Mononuclear cell (primary cell): ENCODE results near the gene MARCHF6. TPM values are rescaled to one million over a fixed set of nuclear protein-coding genes. Genes with fewer than 3 reads are reported as not detected.
"Not testable (repeated sequence)": the region's sequence is repeated elsewhere in the genome, so short reads cannot be mapped to it uniquely, and the experiment has no call there.

ENCODE experiments used
- H3K27me3 ChIP-seq: 2 replicates; pipeline ENCODE4 v1.6.0; 2011; ENCODE audit warnings: low read length, control low read depth; ENCODE audit not compliant: insufficient read depth
- H3K4me1 ChIP-seq: 2 replicates; pipeline ENCODE4 v1.5.1; 2011; ENCODE audit warnings: mild to moderate bottlenecking, low read length, control low read depth; ENCODE audit not compliant: insufficient read depth
- H3K4me3 ChIP-seq: 2 replicates; pipeline ENCODE4 v1.5.1; 2011; ENCODE audit warnings: mild to moderate bottlenecking, low read length, moderate library complexity
- H3K9me3 ChIP-seq: 2 replicates; pipeline ENCODE4 v1.5.1; 2011; ENCODE audit warnings: low read depth, mild to moderate bottlenecking, control low read depth, low read length
- total RNA-seq: library from RNA; depleted of rRNA; stranded (reverse); fragments of >200 nt; gene quantifications from one replicate; pipeline ENCODE4 v1.2.3, GENCODE V29; 2012

MARCHF6 gene
- total RNA-seq, 1 donor, result 140 TPM

DNA sequence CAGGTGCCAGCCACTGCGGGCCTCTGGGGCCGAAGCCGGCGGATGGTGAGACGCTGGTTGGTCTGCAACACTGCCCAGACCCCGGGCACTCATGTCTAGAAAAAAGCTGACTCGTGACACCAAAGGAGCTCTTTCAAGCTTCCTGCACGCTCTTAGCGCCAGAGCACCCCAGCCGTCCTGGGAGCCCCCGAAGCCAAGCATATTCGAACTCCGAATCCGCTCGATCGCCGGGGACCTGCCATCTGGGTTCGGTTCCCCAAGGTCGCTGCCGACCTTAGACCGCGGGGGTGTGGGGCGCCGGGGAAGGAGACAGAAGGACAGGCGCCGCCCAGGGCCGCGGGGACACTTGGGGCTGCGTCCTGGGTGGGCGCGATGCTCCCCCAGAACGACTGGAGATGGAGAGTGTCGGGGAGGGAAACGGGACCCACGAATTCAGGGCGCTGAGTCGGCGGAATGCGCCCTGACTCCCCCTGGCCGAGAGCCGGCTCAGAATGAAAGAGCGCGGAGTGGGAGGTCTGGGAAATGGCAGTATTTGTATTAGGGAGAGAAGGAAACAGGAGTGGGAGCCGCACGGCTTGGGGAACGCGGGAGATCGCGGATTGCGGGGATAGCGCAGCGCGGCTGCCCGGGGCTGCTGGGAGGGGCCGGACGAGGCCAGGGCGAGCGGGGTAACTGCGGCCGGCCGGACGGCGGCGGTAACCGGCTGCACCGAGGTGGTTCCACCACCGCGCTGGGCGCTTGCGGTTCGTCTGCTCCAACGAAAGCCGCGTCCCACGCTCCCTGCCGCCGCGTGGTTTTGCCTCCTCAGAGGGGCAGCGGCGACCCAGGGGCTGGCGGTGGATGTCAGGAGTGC is 20.1 kb upstream of the MARCHF6 start:
- Histone ChIP-seq H3K4me1 (peaks cover 11% of the 10 kb centered on the region), H3K4me3 (peak overlapping the region; percentile 29), H3K9me3 (no peaks in the 10 kb centered on the region), H3K27me3 (peaks cover 38% of the 10 kb centered on the region)

DNA sequence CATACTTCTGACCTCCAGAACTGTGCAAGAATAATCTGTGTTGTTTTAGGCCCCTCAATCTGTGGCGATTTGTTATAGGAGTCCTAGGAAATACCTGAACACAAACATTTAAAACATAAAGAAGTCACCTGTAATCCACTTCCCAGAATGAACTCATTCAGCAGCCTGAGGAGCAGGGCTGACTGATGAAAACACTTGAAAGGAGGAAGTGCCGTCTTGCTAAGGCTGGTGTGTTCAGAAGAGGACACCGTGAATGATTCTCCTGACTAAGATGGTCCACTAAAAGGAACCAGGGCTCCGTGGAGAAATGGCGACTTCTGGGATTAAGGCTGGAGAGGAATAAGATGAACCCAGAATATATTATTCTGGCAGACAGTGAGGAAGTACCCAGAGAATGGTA is 18.7 kb upstream of the MARCHF6 start:
- no peaks in the 10 kb centered on the region for H3K9me3 ChIP-seq
- H3K4me3 ChIP-seq, result no peak overlapping the region
- peaks cover 11% of the 10 kb centered on the region for H3K4me1 ChIP-seq
- peaks cover 38% of the 10 kb centered on the region for H3K27me3 ChIP-seq

GRCh38 chr5:10335711-10336470 is 17.6 kb upstream of the MARCHF6 start:
- no peaks in the 10 kb centered on the region for H3K9me3 ChIP-seq
- H3K4me1 ChIP-seq, result peaks cover 11% of the 10 kb centered on the region
- peaks cover 38% of the 10 kb centered on the region for H3K27me3 ChIP-seq
- no peak overlapping the region for H3K4me3 ChIP-seq

DNA sequence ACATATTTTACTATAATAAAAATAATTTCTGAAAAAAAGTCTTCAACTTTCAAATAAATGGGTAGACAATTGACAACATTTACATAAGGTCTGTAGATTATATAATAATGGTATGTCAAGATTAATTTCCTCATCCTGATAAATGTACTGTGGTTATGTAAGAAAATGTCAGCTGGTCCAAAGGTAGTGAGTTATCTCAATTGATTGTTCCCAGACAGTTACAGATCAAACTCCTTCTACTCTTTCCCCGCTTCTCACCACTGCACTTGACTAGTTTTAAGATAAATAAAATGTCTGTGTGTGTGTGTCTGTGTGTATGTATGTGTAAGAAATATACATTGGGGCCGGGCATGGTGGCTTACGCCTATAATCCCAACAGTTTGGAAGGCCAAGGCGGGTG is 16.4 kb upstream of the MARCHF6 start:
- Histone ChIP-seq H3K4me3 (no peak overlapping the region), H3K27me3 (peaks cover 30% of the 10 kb centered on the region), H3K4me1 (peaks cover 11% of the 10 kb centered on the region), H3K9me3 (no peaks in the 10 kb centered on the region)

DNA sequence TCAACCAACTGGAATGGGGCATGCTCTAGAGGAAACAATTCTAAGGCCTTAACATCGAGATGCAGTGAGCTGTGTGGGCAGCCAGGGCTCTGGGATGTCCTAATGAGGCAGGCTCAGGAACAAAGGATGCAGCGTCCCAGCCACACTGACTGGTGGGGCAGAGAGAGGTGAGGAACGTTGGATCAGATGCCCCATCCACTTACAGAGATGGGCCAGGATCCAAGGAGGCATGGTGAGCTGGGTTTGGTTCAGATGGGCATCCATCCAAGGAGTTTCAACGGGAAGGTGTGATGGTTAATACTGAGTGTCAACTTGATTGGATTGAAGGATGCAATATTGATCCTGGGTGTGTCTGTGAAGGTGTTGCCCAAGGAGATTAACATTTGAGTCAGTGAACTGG is 15.5 kb upstream of the MARCHF6 start:
- Histone ChIP-seq H3K27me3 (peaks cover 22% of the 10 kb centered on the region), H3K4me1 (peaks cover 9% of the 10 kb centered on the region), H3K4me3 (no peak overlapping the region), H3K9me3 (no peaks in the 10 kb centered on the region)

DNA sequence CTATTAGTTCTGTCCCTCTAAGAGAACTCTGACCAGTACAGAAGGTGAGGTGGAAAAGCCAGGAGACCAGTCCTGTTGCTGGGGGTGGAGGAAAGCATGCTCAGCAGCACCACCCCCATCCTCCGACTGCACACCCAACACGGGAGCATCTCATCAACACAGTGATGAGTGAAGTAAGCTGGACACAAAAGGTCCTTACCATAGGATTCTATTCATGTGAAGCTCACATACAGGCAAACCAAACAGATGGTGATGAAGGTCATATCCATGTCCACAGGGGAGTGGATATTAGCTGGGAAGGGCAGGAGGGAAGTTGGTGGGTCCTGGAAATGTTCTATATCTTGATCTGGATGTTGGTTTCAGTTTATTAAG is 14.8 kb upstream of the MARCHF6 start:
- Histone ChIP-seq H3K27me3 (peaks cover 15% of the 10 kb centered on the region), H3K4me1 (peaks cover 3% of the 10 kb centered on the region), H3K4me3 (no peak overlapping the region), H3K9me3 (no peaks in the 10 kb centered on the region)

- no peak overlapping the region for H3K4me3 ChIP-seq
- H3K9me3 ChIP-seq, result no peaks in the 10 kb centered on the region
- H3K4me1 ChIP-seq, result no peaks in the 10 kb centered on the region
- H3K27me3 ChIP-seq, result peaks cover 10% of the 10 kb centered on the region
Observed at GRCh38 chr5:10339058-10339811, 14.3 kb upstream of the MARCHF6 start.

- Histone ChIP-seq H3K9me3 (no peaks in the 10 kb centered on the region), H3K4me1 (no peaks in the 10 kb centered on the region), H3K4me3 (no peak overlapping the region), H3K27me3 (peaks cover 2% of the 10 kb centered on the region)
Observed at GRCh38 chr5:10339958-10340357, 13.5 kb upstream of the MARCHF6 start.

GRCh38 chr5:10343486-10343885 is 10.0 kb upstream of the MARCHF6 start:
- no peaks in the 10 kb centered on the region for H3K4me1 ChIP-seq
- no peaks in the 10 kb centered on the region for H3K27me3 ChIP-seq
- H3K4me3 ChIP-seq, result no peak overlapping the region
- no peaks in the 10 kb centered on the region for H3K9me3 ChIP-seq

- H3K4me1 ChIP-seq, H3K27me3 ChIP-seq, H3K9me3 ChIP-seq, H3K4me3 ChIP-seq: not testable (repeated sequence)
Observed at GRCh38 chr5:10344461-10345106, 8.9 kb upstream of the MARCHF6 start.

DNA sequence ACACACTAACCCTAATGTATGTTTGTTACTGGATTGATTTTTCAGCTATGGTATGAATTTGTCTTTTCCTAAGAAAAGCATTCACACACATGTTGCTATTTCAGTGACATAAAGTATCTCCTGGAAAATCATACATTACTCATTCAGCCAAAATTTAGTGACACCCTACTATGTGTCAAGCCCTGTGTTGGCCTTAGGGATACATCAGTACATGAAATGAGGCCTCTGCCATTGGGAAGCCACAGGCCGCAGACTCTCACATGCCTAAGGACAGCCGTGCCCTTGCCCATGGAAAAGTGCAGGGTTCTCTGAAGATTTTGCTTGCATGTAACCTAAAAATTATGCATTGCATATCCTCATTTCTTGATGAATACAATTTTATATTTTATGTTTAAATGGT is 5.2 kb upstream of the MARCHF6 start:
- Histone ChIP-seq H3K9me3 (no peaks in the 10 kb centered on the region), H3K4me1 (peaks cover 12% of the 10 kb centered on the region), H3K4me3 (no peak overlapping the region), H3K27me3 (no peaks in the 10 kb centered on the region)

DNA sequence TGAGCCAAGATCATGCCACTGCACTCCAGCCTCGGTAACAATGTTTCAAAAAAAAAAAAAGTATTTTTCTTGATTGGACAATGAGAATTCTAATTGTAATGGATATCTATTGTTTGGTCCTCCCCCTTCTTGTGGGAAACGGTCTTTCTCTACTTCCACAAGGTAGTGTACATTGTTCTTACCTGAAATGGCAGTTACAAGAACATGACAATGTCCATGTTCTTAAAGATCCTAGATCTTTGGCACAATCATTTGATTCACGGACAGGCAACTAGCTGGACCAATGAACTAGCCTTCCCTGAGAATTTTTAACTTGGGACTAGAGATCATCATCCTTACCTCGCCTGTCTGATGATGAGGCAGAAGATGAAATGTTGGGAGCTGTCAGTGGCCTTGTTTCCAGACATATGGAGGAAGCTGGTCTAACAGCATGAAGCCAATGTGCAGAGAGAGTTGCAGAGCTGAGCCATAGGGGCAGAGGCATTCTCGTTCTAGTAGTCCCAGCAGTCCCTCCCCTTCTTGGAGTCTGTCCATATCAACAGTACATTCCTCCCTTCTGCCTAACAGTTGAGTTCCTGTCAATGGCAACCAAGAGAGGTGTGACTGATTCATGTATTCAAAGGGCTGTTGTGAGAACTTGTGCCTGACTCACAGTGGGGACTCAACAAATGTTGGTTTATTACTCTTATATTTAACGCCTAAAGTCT is 2.1 kb upstream of the MARCHF6 start:
- Histone ChIP-seq H3K4me3 (no peak overlapping the region), H3K4me1 (peaks cover 19% of the 10 kb centered on the region), H3K27me3 (no peaks in the 10 kb centered on the region), H3K9me3 (no peaks in the 10 kb centered on the region)

- Histone ChIP-seq H3K9me3 (no peaks in the 10 kb centered on the region), H3K27me3 (no peaks in the 10 kb centered on the region), H3K4me1 (peaks cover 19% of the 10 kb centered on the region), H3K4me3 (no peak overlapping the region)
Observed at GRCh38 chr5:10351919-10352318, 1.6 kb upstream of the MARCHF6 start.
